ENCODE measurements around the gene NT5C2.
"Not testable (repeated sequence)": the region's sequence is repeated elsewhere in the genome, so short reads cannot be mapped to it uniquely, and the experiment has no call there.

NT5C2 gene

DNA sequence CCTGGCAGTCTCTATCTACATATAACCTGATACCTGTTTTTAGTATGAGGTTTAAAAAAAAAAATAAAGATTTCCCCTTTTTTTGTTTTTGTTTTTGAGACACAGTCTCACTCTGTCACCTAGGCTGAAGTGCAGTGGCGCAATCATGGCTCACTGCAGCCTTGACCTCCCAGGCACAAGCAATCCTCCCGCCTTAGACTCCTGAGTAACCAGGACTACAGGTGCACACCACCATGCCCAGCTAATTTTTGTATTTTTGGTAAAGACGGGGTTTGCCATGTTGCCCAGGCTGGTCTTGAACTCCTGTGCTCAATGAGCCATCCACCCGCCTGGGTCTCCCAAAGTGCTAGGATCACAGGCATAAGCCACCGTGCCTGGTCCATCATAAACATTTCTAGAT lies 25.5 kb downstream of the NT5C2 start:
- in situ Hi-C loops (cut with MboI; ENCODE audit: low sequenced_read_pairs), result not testable (repeated sequence)

DNA sequence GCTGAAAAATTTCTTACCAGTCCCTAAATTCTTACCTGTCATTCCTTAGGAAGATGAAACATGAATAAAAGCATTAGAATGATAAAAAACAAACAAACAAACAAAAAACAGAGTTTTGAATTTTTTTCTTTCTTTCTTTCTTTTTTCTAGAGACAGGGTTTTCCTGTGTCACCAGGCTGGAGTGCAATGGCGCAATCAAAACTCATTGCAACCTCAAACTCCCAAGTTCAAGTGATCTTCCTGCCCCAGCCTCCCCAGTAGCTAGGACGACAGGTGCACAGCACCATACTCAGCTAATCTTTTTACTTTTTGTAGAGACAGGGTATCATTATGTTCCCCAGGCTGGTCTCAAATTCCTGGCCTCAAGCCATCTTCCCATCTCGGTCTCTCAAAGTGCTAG lies 26.5 kb downstream of the NT5C2 start:
- in situ Hi-C loops (cut with MboI; ENCODE audit: low sequenced_read_pairs), result no loop called here

DNA sequence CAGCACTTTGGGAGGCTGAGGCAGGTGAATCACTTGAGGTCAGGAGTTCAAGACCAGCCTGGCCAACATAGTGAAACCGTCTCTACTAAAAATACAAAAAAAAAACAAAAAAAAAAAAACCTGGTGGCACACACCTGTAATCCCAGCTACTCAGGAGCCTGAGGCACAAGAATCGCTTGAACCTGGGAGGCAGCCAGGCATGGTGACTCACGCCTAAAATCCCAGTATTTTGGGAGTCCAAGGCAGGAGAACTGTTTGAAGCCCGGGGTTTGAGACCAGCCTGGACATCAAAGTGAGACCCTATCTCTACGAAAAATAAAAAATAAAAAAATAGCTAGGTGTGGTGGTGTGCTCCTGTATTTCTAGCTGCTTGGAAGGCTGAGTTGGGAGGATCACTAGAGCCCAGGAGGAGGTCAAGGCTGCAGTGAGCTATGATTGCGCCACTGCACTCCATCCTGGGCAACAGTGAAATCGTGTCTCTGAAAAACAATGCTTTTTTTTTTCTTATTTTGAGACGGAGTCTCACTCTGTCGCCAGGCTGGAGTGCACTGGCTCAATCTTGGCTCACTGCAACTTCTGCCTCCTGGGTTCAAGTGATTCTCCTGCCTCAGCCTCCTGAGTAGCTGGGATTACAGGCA lies 29.2 kb downstream of the NT5C2 start:
- in situ Hi-C loops (cut with MboI; ENCODE audit: low sequenced_read_pairs), result not testable (repeated sequence)

DNA sequence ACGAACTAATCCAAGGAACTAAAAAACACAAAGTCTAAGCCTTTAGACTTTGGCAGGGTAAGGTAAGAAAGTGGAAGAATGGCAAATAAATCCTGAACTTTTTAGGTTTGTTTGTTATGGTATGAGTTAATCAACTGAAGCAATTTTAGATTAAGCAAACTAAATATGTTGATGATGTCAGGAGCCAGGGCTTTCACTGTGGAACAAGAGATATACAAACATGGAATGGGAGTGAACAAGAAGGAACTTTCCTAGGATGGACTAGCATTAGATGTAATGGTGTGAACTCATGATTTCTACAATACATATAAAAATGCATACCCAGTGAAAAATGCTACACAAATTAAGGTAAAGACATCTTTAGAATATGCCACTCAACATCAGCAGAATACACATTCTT lies 35.8 kb downstream of the NT5C2 start:
- in situ Hi-C loops (cut with MboI; ENCODE audit: low sequenced_read_pairs), result no loop called here

GRCh38 chr10:103155471-103156085 lies 37.5 kb downstream of the NT5C2 start:
- in situ Hi-C loops (cut with MboI; ENCODE audit: low sequenced_read_pairs), result no loop called here

DNA sequence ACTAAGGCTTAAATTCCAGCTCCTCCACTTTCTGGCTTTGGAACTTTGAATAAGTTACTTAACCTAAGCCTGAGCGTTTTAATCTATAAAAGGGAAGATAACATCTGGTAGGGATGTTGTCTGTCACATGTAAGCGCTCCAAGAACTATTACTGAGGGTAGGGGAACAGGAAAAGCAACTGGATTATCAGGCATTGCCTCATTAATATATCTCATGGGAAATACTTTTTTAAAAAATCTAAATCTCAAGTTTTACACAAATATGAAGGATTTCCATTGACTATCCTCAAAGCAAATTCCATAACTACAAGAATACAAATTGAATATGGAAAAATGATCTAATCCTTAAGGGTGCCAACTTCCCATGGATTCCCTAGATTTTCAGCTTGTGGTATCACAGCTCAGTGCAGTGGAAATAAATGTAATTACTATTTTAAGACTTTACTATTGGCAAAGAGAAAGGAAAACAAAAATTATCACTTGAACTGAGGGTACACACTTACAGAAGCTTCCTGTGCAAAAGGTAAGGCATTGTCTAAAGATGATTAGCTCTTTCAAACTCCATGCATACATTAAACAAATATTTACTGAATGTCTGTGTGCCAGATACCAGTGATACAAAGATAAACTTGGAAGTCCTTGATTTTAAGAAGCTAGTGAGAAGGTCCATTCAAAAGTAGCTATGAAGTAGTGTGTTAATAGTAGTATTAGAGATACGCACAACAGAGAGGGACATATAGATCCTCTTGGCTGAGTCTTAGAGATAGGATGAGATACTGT lies 38.4 kb downstream of the NT5C2 start:
- in situ Hi-C loops (cut with MboI; ENCODE audit: low sequenced_read_pairs), result no loop called here

DNA sequence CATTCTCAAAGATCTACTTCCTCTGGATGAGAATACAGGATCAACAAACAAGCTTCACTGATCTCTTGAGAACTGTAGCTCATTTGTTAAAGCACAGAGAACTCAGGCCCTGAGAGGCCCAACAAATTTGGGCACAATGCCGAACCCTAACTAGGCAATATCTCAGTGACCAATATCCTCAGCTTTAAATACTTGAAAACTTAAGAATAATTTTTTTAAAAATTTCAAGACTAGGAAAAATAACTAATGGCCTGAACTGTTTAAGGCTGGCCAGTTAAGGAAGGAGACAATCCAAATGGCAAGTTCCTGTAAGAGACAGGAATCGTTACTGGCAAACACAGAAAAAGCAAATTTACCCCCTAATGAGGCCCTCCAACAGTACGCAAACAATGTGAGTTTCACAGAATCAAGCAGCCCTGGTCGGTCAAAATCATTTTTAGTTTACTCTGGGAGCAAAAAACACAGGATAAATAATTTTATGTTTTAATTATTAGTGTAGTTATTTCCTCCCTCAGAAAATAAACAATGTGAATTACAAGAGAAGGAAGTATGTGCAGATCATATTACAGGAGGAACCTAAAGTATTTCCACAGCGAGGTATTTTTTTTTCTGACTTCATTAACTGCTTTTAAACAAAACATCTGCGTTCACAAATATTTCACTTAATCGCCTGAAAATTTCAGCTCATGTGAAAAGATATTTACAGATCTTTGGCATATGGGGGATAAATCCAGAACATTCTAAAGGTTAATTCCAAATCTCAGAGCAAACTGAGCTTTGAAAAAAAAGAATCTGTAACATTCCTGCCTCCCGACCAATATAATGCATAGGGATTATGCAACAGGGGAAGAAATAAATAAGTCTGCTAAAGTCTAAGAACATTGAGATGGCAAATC lies 39.5 kb downstream of the NT5C2 start:
- in situ Hi-C loops (cut with MboI; ENCODE audit: low sequenced_read_pairs), result no loop called here

GRCh38 chr10:103149991-103150622 lies 43.0 kb downstream of the NT5C2 start:
- in situ Hi-C loops (cut with MboI; ENCODE audit: low sequenced_read_pairs), result no loop called here

DNA sequence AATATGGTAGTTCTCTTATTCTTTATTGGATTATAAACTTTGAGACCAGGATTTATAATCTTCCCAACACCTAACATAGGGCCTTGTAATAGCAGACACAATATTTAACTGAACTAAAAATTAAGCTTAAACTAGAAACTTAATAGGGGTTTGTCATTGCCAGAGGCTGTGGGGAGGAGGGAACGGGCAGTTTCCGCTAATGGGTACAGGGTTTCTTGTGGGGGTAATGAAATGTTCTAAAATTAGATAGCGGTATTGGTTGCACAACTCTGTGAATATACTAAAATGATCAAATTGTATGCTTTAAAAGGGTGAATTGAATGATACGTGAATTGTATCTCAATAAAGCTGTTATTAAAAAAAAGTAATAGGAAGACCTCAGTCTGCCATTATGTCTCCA lies 45.4 kb downstream of the NT5C2 start:
- in situ Hi-C loops (cut with MboI; ENCODE audit: low sequenced_read_pairs), result no loop called here

DNA sequence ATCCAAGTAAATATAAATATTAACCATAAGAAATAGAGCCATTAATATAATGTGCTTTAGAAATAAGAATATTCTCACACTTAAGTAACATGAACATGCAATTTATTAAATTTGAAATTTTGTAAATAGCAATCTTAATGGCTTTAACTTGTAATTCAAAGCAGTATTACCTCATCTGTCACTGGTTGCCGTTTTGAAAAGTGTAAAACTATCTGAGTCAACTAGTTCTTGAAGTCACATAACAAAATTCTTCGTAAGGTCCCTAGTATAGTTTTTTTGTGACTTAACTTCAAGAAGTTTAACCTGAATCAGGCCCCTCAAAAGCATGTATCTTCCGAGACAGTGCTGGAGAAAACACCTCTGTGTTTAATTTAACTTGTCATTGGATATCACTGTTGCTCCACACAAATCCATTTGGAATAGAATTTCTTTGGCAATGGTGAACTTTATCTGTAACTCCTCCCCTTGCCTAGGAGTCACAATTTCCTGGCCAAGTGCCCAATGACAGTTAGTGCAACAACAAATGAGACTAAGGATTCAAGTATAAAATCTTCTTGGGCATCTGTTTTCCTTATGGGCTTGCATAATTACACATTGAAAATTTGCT lies 47.1 kb downstream of the NT5C2 start:
- in situ Hi-C loops (cut with MboI; ENCODE audit: low sequenced_read_pairs), result no loop called here

GRCh38 chr10:103145046-103145445 lies 48.0 kb downstream of the NT5C2 start:
- in situ Hi-C loops (cut with MboI; ENCODE audit: low sequenced_read_pairs), result no loop called here

GRCh38 chr10:103144041-103144440 lies 49.0 kb downstream of the NT5C2 start:
- in situ Hi-C loops (cut with MboI; ENCODE audit: low sequenced_read_pairs), result no loop called here

DNA sequence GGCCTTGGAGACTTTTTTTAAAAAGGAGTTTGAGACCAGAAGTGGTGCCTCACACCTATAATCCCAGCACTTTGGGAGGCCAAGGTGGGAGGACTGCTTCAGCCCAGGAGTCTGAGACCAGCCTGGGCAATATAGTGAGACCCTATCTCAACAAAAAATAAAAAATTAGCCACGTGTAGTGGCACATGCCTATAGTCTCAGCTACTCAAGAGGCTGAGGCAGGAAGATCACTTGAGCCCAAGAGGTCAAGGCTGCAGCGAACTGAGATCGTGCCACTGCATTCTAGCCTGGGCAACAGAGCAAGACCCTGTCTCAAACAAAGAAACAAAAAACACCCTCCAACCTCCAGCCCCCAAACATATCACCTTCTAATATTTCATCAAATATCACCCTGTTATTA lies 49.4 kb downstream of the NT5C2 start:
- in situ Hi-C loops (cut with MboI; ENCODE audit: low sequenced_read_pairs), result not testable (repeated sequence)

DNA sequence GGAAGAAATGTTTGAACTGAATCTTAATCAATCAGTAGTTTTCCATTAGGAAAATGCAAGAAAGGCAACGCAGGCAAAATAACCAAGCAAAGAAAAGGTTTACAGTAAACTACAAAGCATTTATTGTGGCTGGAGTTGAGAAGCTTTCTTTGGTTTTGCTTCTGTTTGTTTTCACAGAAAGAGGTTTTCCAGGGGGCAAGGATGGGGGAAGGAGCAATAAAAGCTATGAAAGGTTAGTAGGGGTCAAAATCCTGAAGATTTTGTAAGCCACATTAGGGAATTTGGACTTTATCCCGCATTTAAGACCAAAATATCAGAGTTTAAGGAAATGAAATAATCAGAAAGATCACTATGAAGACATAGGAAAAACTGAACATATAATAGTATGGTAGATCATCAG lies 51.1 kb downstream of the NT5C2 start:
- in situ Hi-C loops (cut with MboI; ENCODE audit: low sequenced_read_pairs), result no loop called here

DNA sequence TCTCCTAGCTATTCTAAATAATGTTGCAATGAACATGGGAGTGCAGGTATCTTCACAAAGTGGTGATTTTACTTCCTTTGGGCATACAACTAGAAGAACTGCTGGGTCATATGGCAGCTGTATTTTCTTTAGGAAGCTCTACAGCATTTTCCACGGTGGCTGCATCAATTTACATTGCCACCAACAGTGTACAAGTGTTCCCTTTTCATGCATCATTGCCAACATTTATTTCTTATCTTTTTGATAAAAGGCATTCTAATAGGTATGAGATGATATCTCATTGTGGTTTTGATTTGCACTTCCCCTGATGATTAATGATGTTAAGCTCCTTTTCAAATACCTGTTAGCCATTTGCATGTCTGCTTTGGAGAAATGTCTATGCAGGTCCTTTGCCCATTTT lies 52.6 kb downstream of the NT5C2 start:
- in situ Hi-C loops (cut with MboI; ENCODE audit: low sequenced_read_pairs), result no loop called here

- in situ Hi-C loops (cut with MboI; ENCODE audit: low sequenced_read_pairs), result no loop called here
Observed at GRCh38 chr10:103139803-103140202, 53.3 kb downstream of the NT5C2 start.

DNA sequence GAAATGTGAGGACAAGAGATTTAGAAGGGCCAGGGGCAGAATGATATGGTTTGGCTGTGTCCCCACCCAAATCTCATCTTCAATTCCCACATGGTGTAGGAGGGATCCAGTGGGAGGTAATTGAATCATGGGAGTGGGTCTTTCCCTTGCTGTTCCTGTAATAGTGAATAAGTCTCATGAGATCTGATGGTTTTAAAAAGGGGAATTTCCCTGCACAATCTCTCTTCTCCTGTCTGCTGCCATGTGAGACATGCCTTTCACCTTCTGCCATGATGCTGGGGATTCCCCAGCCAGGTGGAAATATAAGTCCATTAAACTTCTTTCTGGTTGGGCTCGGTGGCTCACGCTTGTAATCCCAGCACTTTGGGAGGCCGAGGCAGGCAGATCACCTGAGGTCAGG lies 57.9 kb downstream of the NT5C2 start:
- in situ Hi-C loops (cut with MboI; ENCODE audit: low sequenced_read_pairs), result not testable (repeated sequence)

GRCh38 chr10:103130910-103131309 lies 62.2 kb downstream of the NT5C2 start:
- in situ Hi-C loops (cut with MboI; ENCODE audit: low sequenced_read_pairs), result no loop called here

DNA sequence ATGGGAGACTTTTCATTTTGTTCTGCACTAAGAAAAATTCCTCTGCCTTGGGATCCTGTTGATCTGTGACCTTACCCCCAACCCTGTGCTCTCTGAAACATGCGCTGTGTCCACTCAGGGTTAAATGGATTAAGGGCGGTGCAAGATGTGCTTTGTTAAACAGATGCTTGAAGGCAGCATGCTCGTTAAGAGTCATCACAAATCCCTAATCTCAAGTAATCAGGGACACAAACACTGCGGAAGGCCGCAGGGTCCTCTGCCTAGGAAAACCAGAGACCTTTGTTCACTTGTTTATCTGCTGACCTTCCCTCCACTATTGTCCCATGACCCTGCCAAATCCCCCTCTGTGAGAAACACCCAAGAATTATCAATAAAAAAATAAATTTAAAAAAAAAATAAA lies 62.9 kb downstream of the NT5C2 start:
- in situ Hi-C loops (cut with MboI; ENCODE audit: low sequenced_read_pairs), result not testable (repeated sequence)

DNA sequence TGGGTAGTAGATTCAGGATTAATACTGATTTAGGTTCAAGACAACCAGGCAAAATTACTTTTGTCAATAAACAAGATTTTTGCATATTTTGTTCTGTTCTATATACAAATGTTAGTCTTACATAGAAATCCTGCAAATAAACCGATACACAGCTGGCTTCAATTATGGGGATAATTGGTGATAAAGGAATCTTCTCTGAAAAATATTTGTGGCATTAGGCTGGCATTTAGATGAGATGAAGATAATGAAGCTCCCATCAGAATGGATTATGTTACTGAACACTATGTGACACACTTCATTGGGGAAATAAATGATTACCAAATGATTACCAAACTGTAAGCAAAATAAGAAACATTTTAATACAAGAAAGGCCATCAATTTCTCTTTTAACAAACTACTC lies 65.8 kb downstream of the NT5C2 start:
- in situ Hi-C loops (cut with MboI; ENCODE audit: low sequenced_read_pairs), result no loop called here
